ENCODE measurements around the gene UBAP1L.

The UBAP1L gene

GRCh38 chr15:65042776-65043327 lies 72.1 kb downstream of the UBAP1L start:
- no peaks in the 10 kb centered on the region for H3K9me3 ChIP-seq (replicated peaks; ENCODE audit: insufficient read depth, low read length)
- no peak overlapping the region for H3K4me3 ChIP-seq (ENCODE audit: low read length)
- H3K36me3 ChIP-seq (replicated peaks; ENCODE audit: insufficient read depth, low read length): no peaks in the 10 kb centered on the region
- H3K4me1 ChIP-seq (ENCODE audit: low read length): no peaks in the 10 kb centered on the region
- no peak for TF ChIP-seq CTCF (IDR thresholded peaks at IDR 0.05; ENCODE audit: low read length)
- no peak for TF ChIP-seq EZH2phosphoT487 (IDR thresholded peaks at IDR 0.05; ENCODE audit: low read length)
- no peak for TF ChIP-seq EZH2 (optimal IDR thresholded peaks at IDR 0.05; ENCODE audit: low read depth, low read length)
- DNase-seq: no peak
- no peaks in the 10 kb centered on the region for H3F3A ChIP-seq (ENCODE audit: insufficient read depth, low read length)
- H3K27ac ChIP-seq (ENCODE audit: low read length): no peak overlapping the region
- no peaks in the 10 kb centered on the region for H3K27me3 ChIP-seq (replicated peaks; ENCODE audit: insufficient read depth, low read length)
- H2AFZ ChIP-seq (ENCODE audit: low read length): no peak overlapping the region
- no peaks in the 10 kb centered on the region for H3K79me2 ChIP-seq (ENCODE audit: low read length)
- no peaks in the 10 kb centered on the region for H4K20me1 ChIP-seq (ENCODE audit: insufficient read depth, low read length)
- H3K4me2 ChIP-seq (ENCODE audit: low read depth, low read length): no peak overlapping the region
- H3K9me2 ChIP-seq (replicated peaks; ENCODE audit: insufficient read depth, low read length): no peaks in the 10 kb centered on the region
- no peak overlapping the region for H3K9ac ChIP-seq (ENCODE audit: low read length)
